VCaP (cell line): ENCODE results near the gene ABCC9.

Experiments
- H3K27ac ChIP-seq: fragments of 450-650 bp; 2 replicates; pipeline ENCODE4 v1.5.1; 2017
- CTCF ChIP-seq: fragments of 450-650 bp; conservative IDR thresholded peaks from 2 replicates; pipeline ENCODE4 v1.5.1; 2017; ENCODE audit warnings: mild to moderate bottlenecking, moderate library complexity

The ABCC9 gene

GRCh38 chr12:21879312-21879711 is 61.9 kb downstream of the ABCC9 start:
- no peak for TF ChIP-seq CTCF
- no peak overlapping the region for H3K27ac ChIP-seq

DNA sequence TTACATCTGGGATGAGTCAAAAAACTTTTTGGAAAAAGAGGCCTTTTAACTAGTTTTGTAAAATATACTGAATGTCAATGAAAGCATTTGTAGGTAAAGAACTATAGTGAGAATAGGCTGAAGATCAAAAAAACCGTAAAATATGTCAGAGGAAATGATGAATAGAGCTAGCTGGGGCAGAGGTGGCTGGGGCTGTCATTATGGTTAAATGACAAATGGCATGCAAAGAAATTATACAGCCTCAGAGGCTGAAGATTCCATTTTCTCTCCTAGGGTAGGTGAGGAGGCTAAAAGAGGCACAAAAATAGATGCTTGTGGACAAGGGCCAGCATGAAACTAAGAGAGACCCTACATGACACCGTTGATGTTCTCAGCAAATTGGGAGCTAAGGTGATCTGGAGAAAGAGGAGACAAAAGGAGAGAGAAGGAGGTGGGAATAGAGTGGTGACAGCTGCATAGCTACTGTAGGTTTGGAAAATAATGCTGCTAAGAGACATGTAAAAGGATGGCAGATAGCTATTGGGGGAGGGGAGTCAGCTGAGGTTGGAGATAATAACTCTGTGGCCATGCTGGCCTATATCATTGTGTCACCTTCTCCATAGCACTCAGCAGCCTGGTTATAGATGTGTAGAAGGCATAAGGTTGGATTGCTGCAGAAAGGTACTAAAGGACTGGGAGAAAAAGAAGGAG is 63.8 kb downstream of the ABCC9 start:
- no peak for TF ChIP-seq CTCF
- H3K27ac ChIP-seq: no peak overlapping the region

- no peak overlapping the region for H3K27ac ChIP-seq
- no peak for TF ChIP-seq CTCF
Observed at GRCh38 chr12:21865846-21866245, 75.4 kb downstream of the ABCC9 start.

- no peak overlapping the region for H3K27ac ChIP-seq
- no peak for TF ChIP-seq CTCF
Observed at GRCh38 chr12:21860534-21860933, 80.7 kb downstream of the ABCC9 start.

GRCh38 chr12:21860128-21860527 is 81.1 kb downstream of the ABCC9 start:
- no peak overlapping the region for H3K27ac ChIP-seq
- no peak for TF ChIP-seq CTCF

GRCh38 chr12:21852251-21852650 is 89.0 kb downstream of the ABCC9 start:
- TF ChIP-seq CTCF: no peak
- no peak overlapping the region for H3K27ac ChIP-seq

- no peak for TF ChIP-seq CTCF
- H3K27ac ChIP-seq: no peak overlapping the region
Observed at GRCh38 chr12:21851151-21851550, 90.1 kb downstream of the ABCC9 start.
